Ishikawa (cell line): Measurements from ENCODE around the gene CCNT2.

Experiments used
- MAX ChIP-seq: IDR thresholded peaks from 2 replicates; pipeline ENCODE4 v1.6.1; 2012
- NFIC ChIP-seq: IDR thresholded peaks from 2 replicates; pipeline ENCODE4 v1.6.1; 2012
- TAF1 ChIP-seq: IDR thresholded peaks from 2 replicates; pipeline ENCODE4 v1.6.1; 2012; ENCODE audit warnings: low read depth, mild to moderate bottlenecking
- YY1 ChIP-seq: IDR thresholded peaks from 2 replicates; pipeline ENCODE4 v1.6.1; 2012; ENCODE audit warnings: low read depth
- TF ChIP-seq, protein P1 (sequence below): IDR thresholded peaks from 2 replicates; pipeline ENCODE4 v1.6.1; 2012; ENCODE audit warnings: low read depth, mild to moderate bottlenecking

DNA sequence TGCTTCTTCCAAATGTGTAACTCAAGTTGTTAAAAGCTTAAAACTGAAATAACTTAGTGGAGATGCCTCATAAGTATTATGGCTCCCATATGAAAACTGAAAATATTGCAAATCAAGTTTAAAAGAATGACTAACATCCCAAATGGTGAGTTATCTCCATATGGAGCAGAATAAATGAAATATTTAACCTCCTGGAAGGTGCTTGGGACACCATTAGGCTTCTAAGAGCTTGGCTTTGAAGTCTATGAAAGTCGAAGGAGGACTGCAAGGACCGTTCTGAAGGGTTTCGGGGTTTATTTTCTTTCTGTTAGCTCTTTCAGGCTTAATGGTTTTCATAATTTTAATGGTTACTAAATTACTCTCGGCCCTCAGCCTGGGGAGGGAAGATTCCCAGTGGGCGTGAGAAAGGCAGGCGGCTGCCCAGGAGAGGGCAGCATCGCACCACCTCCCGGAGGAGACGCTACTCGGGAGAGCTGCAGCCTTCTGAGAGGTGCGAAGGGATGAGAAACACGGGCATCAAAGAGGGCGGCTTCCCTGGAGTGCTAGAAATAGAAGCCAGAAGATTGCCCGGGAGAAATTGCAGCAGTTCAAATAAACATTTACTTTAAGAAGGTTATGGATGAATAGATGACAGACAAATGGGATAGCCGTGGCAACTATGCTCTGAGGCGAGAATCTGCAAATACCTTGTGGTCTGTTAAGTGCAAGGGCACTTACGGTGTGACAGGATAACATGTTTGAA, 85.6 kb downstream of the CCNT2 start:
- TF ChIP-seq NFIC (no peak), MAX (peak; percentile 73), TAF1 (no peak), YY1 (no peak)
- TF ChIP-seq, protein P1, sequence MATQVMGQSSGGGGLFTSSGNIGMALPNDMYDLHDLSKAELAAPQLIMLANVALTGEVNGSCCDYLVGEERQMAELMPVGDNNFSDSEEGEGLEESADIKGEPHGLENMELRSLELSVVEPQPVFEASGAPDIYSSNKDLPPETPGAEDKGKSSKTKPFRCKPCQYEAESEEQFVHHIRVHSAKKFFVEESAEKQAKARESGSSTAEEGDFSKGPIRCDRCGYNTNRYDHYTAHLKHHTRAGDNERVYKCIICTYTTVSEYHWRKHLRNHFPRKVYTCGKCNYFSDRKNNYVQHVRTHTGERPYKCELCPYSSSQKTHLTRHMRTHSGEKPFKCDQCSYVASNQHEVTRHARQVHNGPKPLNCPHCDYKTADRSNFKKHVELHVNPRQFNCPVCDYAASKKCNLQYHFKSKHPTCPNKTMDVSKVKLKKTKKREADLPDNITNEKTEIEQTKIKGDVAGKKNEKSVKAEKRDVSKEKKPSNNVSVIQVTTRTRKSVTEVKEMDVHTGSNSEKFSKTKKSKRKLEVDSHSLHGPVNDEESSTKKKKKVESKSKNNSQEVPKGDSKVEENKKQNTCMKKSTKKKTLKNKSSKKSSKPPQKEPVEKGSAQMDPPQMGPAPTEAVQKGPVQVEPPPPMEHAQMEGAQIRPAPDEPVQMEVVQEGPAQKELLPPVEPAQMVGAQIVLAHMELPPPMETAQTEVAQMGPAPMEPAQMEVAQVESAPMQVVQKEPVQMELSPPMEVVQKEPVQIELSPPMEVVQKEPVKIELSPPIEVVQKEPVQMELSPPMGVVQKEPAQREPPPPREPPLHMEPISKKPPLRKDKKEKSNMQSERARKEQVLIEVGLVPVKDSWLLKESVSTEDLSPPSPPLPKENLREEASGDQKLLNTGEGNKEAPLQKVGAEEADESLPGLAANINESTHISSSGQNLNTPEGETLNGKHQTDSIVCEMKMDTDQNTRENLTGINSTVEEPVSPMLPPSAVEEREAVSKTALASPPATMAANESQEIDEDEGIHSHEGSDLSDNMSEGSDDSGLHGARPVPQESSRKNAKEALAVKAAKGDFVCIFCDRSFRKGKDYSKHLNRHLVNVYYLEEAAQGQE, result no peak
